ENCODE measurements around the gene SAMD13. TPM values are rescaled to one million over a fixed set of nuclear protein-coding genes. Genes with fewer than 3 reads are reported as not detected.

The SAMD13 gene
- total RNA-seq, 1 experiment from 2014 or later: 0.61 TPM

GRCh38 chr1:84311296-84311695 lies 9.8 kb downstream of the SAMD13 start:
- no peaks in the 10 kb centered on the region for H3K9me3 ChIP-seq (ENCODE audit: control insufficient read depth, low read depth, low read length)
- no peaks in the 10 kb centered on the region for H3K4me1 Mint-ChIP-seq
- no peak overlapping the region for H4K8ac ChIP-seq (replicated peaks; ENCODE audit: insufficient read length, low read depth, low read length)
- no peak overlapping the region for H2BK120ac ChIP-seq (ENCODE audit: low read depth, low read length, poor library complexity, severe bottlenecking)
- H3K79me2 ChIP-seq (ENCODE audit: insufficient read depth, low read length): no peaks in the 10 kb centered on the region
- WGBS (ENCODE audit: extremely low coverage, insufficient read length, low lambda C conversion rate): no CpG with 5 or more reads among the region's 2 CpGs
- no peak overlapping the region for H4K91ac ChIP-seq (ENCODE audit: insufficient read length, low read depth, low read length)
- H3K18ac ChIP-seq (ENCODE audit: insufficient read length, low read depth, low read length): no peak overlapping the region
- H3K27me3 Mint-ChIP-seq (ENCODE audit: low read depth): no peaks in the 10 kb centered on the region; the same call in 1 of the 2 replicates
- H3K56ac ChIP-seq (ENCODE audit: insufficient read length, low read depth, low read length): no peak overlapping the region
- no peak overlapping the region for H4K5ac ChIP-seq (ENCODE audit: insufficient read length, low read depth, low read length)
- no peak overlapping the region for H3K27ac ChIP-seq (ENCODE audit: insufficient read length, low read depth, low read length)
- no peaks in the 10 kb centered on the region for H4K20me1 ChIP-seq (ENCODE audit: control insufficient read depth, insufficient read depth, insufficient read length)
- H2AFZ ChIP-seq (ENCODE audit: low read length): no peak overlapping the region
- no peak overlapping the region for H2BK12ac ChIP-seq (ENCODE audit: insufficient read length, low read depth, low read length)
- H3T11ph ChIP-seq (ENCODE audit: low read length): no peak overlapping the region
- no peak overlapping the region for H3K27ac Mint-ChIP-seq
- no peak overlapping the region for H3K14ac ChIP-seq (ENCODE audit: insufficient read depth, low read length)
- H2BK15ac ChIP-seq (ENCODE audit: low read depth, low read length): no peak overlapping the region
- H3K79me1 ChIP-seq (ENCODE audit: insufficient read depth, low read depth, low read length, poor library complexity, severe bottlenecking): no peaks in the 10 kb centered on the region
- H3K23me2 ChIP-seq (ENCODE audit: insufficient read length, low read depth, low read length, poor library complexity, severe bottlenecking): no peaks in the 10 kb centered on the region
- no peak overlapping the region for H3K4ac ChIP-seq (ENCODE audit: low read depth, low read length)
- no peak overlapping the region for H3K23ac ChIP-seq (ENCODE audit: insufficient read length, low read depth, low read length)
- H3K4me2 ChIP-seq (ENCODE audit: insufficient read depth, insufficient read length, low read length): no peak overlapping the region
- no peak for DNase-seq
- H3K4me3 Mint-ChIP-seq: no peak overlapping the region
- no peak overlapping the region for H2BK20ac ChIP-seq (ENCODE audit: low read depth, low read length, poor library complexity, severe bottlenecking)
- H2AK5ac ChIP-seq (ENCODE audit: insufficient read length, low read length): no peak overlapping the region
- H3K4me1 ChIP-seq (ENCODE audit: insufficient read depth, low read length): no peaks in the 10 kb centered on the region
- no peak overlapping the region for H2BK5ac ChIP-seq (ENCODE audit: insufficient read length, low read length)
- peaks cover 1 to 3% of the 10 kb centered on the region in 2 experiments; a peak in 3 of 5 replicates for H3K9me3 Mint-ChIP-seq
- H3K27me3 ChIP-seq (ENCODE audit: insufficient read depth, low read length): no peaks in the 10 kb centered on the region
- no peak overlapping the region for H3K9ac ChIP-seq (ENCODE audit: extremely low read depth, insufficient read length, low read length)
- no peak for TF ChIP-seq CTCF (conservative IDR thresholded peaks at IDR 0.05)
- peaks cover 0 to 11% (median 0%) of the 10 kb centered on the region in 3 experiments; a peak in 2 of 7 replicates for H3K36me3 Mint-ChIP-seq (ENCODE audit: insufficient read depth in 1 of 3, low read depth in 3 of 3)
